Stimulated activated naive CD8-positive, alpha-beta T cell treated with anti-CD3 and anti-CD28 coated beads, Interleukin-15, Interleukin-2, amounts not matched to agents 100 U/mL and 50 U/mL, for 24 hours (primary cell): ENCODE measurements around the gene RAB5IF.
"Not testable (repeated sequence)": the region's sequence is repeated elsewhere in the genome, so short reads cannot be mapped to it uniquely, and the experiment has no call there.

Experiments
- ATAC-seq: fragments of 150-1000 bp; cut with Tn5 transposase; one replicate; pipeline ENCODE4 v1.10.0; 2021
- DNase-seq: peaks from one replicate; pipeline ENCODE4 v3.0.0; 2021

RAB5IF gene

GRCh38 chr20:36585410-36586125 lies 20.0 kb upstream of the RAB5IF start:
- DNase-seq (no peak), ATAC-seq (no peak)

DNA sequence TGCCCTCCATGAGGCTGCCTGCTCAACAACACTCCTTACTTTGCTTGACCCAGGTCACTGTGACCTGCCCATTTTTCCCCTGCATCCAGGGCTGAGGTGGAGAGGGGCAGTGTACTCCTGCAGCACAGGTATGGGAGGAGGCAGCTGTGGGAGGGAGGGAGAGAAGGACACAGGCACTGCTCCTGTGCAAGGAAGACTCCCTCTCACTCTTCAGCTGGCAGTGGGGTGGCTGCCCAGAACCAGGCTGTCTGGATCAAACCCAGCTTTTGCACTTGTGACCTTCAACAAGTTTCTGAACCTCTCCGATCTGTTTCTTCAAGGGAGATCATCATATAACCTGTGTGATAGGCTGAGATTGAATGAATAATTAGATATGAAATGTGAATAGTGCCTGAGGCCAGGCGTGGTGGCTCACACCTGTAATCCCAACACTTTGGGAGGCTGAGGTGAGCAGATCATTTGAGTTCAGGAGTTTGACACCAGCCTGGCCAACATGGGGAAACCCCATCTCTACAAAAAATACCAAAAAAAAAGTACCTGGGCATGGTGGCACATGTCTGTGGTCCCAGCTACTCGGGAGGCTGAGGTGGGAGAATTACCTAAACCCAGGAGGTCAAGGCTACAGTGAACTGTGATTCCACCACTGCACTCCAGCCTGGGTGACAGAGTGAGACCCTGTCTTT lies 18.1 kb upstream of the RAB5IF start:
- DNase-seq: no peak
- ATAC-seq: no peak

GRCh38 chr20:36591281-36591680 lies 14.3 kb upstream of the RAB5IF start:
- DNase-seq (no peak), ATAC-seq (no peak)

GRCh38 chr20:36591854-36592641 lies 13.5 kb upstream of the RAB5IF start:
- peak; percentile 44 for ATAC-seq
- DNase-seq: peak; percentile 49

DNA sequence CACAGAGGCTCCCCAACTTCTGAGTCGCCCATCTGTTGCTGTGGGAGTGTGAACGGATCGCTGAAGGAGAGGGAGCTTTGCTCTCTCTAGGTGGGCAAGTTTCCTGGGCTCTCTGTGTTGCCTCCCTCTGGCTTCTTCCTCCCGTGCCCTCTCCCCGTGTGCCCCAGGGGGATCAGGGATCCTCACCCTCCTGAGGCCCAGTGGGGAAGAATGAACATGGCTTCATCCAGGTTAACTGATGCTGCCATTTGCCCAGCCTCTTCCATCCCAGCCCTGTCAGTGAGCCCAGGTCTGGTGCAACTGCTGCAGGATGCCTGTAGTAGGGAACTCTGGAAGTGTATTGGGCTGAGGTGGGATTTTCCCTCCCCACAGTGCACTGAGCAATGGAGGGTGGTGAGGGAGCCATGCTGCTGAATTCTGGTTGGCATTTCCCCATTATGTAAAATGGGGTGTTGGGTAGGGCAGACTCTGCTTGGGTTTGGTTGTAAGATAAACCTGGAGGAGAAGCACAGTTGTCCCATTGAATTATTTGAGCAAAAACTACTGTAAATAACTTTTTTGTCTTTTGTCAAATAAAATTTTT lies 12.1 kb upstream of the RAB5IF start:
- DNase-seq (no peak), ATAC-seq (no peak)

- ATAC-seq (no peak), DNase-seq (no peak)
Measured at GRCh38 chr20:36599912-36600345, 5.7 kb upstream of the RAB5IF start.

DNA sequence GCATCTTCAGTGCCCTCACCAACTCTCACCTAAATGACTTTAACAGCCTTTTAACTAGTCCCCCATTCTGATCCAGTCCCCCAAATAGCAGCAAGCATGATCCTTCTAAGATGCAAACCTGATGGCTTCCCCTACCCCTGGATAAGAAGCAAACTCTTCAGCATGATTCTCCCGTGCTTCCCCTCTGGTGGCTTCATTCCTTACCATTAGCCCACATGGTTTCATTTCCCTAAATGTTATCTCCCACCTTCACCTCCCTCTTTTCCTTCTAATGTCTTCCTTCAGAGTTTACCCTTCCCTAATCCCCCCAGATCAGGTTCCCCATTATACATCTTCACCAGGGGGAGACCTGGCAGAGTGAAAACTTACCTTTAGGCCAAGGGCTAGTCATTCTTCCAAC lies 4.0 kb upstream of the RAB5IF start:
- ATAC-seq (no peak), DNase-seq (no peak)

- DNase-seq (peak; percentile 58), ATAC-seq (peak; percentile 25)
Measured at GRCh38 chr20:36604952-36605398, 604 bp upstream of the RAB5IF start.

DNA sequence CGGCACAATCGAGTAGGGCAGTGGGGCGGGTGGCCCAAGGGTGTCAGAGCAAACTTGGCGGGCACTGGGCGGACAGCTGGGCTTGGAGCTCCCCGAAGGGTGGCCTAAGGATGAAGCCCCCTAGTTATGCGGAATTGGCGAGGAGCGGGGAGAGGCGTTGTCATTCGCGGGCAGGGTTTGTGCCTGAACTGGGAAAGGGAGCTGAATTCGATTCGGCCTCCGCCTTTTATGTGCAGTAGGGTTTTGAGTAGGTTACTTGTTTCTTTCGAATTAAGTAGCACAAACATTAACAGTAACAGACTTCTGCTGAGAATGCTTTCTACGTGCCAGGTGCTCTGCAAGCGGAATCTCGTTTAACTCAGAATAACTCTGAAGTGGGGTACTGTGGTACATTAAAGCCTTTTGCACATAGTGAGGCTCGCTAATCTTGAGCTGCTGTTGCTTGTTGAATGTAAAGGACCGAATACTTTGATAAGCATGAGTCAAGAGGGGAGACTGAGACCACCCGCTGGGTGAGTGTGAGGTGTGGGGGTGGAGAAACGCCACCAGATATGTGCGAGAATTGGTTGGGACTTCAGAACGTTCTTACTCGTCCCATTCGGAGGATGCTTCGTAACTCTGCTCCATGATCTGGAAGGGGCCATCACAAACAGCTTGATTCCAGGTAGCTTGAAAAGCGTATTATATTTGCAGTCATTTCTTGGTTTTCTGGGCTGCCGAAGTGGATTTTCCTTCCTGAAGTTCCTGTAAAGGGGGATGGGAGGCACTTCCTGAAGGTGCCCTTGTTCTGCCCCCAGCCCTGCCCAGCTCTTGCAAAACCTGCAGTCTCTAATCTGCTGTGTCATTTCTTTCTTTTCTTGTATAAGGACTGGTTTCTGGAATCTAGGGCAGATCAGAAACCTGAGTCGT lies 833 bp downstream of the RAB5IF start:
- DNase-seq: no peak
- ATAC-seq: no peak

DNA sequence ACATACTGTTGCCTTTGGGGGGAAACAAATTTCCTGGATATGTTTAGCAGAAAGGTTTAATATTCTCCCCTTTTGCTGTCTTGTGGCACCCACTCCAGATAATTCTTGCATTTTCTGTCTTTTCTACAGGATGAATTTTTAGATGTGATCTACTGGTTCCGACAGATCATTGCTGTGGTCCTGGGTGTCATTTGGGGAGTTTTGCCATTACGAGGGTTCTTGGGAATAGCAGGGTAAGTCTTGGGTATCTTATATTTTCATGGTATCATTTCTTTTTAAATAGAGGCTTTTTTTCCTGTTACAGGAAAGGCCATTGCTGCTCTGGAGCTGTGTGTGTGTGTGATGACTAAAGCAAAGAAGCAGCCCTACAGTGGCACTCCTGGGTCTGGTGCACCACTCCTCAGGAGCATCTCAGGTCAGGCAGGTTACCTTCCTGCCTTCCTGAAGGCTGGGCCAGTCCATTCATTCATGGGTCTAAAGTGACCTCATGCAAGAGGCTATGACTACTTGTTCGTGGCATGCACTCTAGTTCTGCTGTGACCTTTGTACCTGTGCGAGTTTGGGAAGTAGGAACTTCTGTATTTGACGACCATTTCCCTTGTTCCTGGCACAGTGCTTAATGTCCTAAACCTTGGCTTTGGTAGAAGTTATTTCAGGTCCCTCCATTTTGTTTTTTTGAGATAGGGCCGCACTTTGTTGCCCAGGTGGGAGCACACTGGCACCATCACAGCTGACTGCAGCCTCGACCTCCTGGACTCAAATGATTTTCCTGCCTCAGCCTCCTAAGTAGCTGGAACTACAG lies 2.2 kb downstream of the RAB5IF start:
- ATAC-seq: no peak
- DNase-seq: no peak

DNA sequence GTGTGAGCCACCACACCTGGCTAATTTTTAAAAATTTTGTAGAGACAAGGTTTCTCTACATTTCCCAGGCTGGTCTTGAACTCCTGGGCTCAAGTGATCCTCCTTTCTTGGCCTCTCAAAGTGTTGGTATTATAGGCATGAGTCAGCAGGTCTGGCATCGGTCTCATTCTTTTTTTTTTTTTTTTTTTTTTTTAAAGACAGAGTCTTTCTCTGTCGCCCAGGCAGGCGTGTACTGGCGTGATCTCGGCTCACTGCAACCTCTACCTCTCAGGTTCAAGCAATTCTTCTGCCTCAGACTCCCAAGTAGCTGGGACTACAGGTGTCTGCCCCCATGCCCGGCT lies 2.8 kb downstream of the RAB5IF start:
- ATAC-seq, DNase-seq: not testable (repeated sequence)

GRCh38 chr20:36611625-36612024 lies 6.0 kb downstream of the RAB5IF start:
- DNase-seq (no peak), ATAC-seq (no peak)

DNA sequence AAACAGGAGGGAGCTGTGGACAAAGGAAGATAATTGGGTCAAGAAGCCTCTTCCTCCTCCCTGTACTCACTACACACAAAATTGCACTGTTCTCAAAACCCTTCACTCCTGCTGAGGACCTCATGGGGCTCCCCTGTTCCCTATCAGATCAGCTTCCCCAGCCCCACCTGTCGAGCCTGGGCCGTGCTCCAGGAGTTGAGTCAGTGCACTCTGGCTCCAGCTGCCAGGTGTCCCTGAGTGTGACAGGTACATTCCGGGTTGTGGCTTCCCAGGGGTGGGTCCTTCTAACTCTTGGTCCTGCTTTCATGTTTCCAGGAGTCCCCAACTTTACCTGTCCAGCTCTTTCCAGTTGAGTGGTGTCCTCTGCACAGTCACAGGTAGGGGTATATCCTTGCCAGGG lies 8.4 kb downstream of the RAB5IF start:
- ATAC-seq (no peak), DNase-seq (no peak)

- no peak for DNase-seq
- no peak for ATAC-seq
Measured at GRCh38 chr20:36614781-36615557, 9.4 kb downstream of the RAB5IF start.

DNA sequence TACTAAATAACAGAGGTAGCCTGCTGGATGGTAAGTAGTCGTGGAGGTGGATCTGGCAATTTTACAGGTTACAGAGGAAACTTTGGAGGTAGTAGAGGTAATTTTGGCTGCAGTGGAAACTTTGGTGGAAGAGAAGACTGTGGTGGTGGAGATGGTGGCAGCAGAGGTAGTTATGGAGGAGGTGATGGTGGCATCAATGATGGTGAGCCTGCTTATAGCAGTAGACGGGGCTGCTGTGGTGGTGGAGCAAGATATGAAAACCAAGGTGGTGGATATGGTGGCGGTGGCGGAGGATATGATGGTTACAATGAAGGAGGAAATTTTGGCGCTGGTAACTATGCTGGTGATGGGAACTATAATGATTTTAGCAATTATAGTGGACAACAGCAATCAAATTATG lies 15.3 kb downstream of the RAB5IF start:
- no peak for ATAC-seq
- no peak for DNase-seq

- ATAC-seq (no peak), DNase-seq (no peak)
Measured at GRCh38 chr20:36623444-36623843, 17.9 kb downstream of the RAB5IF start.

- ATAC-seq (no peak), DNase-seq (no peak)
Measured at GRCh38 chr20:36624068-36624943, 18.7 kb downstream of the RAB5IF start.

GRCh38 chr20:36624944-36625324 lies 19.4 kb downstream of the RAB5IF start:
- no peak for ATAC-seq
- no peak for DNase-seq

GRCh38 chr20:36628076-36628475 lies 22.5 kb downstream of the RAB5IF start:
- no peak for DNase-seq
- ATAC-seq: peak; percentile 45
